H1 (cell line): Measurements from ENCODE around the gene SLC44A5. TPM values are rescaled to one million over a fixed set of nuclear protein-coding genes. Genes with fewer than 3 reads are reported as not detected.

Experiments used
- CTCF ChIA-PET: fragments of 300-600 bp; sonication (Branson Sonifier 250); formaldehyde crosslinking; loops from one replicate; lab custom pipeline; 2021; ENCODE audit not compliant: partially characterized antibody; lab: Charles Lee
- POLR2A ChIA-PET: fragments of 300-600 bp; sonication (Branson Sonifier 250); formaldehyde crosslinking; loops from one replicate; lab custom pipeline; 2021; ENCODE audit warnings: inconsistent platforms; ENCODE audit not compliant: partially characterized antibody; lab: Charles Lee
- DNase-seq, 2 experiments: peaks; one replicate each; pipeline versions ENCODE4 v3.0.0 to v3.0.0-alpha.2; 2010 to 2022; ENCODE audit warnings: low spot score in 2 of 2, low read depth in 1 of 2, mixed read lengths in 1 of 2
- FAIRE-seq: peaks from 2 replicates; lab custom pipeline; 2011; peaks lifted over from hg19 to GRCh38; lab: Jason Lieb, UNC
- H2AFZ ChIP-seq: 2 replicates; pipeline ENCODE4 v1.8.1; 2012; ENCODE audit warnings: low read length, inconsistent platforms
- H2AK5ac ChIP-seq: 2 replicates; pipeline ENCODE4 v1.6.1; 2013; ENCODE audit warnings: low read depth, low read length
- H2BK120ac ChIP-seq: replicated peaks from 2 replicates; pipeline ENCODE3; 2013; ENCODE audit warnings: low read depth, low read length, inconsistent platforms
- H2BK12ac ChIP-seq: 2 replicates; pipeline ENCODE4 v1.6.1; 2013; ENCODE audit warnings: low read depth, low read length
- H2BK15ac ChIP-seq: 2 replicates; pipeline ENCODE4 v1.6.1; 2013; ENCODE audit warnings: low read length
- H2BK20ac ChIP-seq: 2 replicates; pipeline ENCODE4 v1.6.1; 2013; ENCODE audit warnings: low read length
- H2BK5ac ChIP-seq: 2 replicates; pipeline ENCODE4 v1.6.1; 2013; ENCODE audit warnings: low read depth, low read length
- H3K14ac ChIP-seq: 2 replicates; pipeline ENCODE4 v1.6.1; 2013; ENCODE audit warnings: inconsistent platforms; ENCODE audit not compliant: insufficient read length
- H3K18ac ChIP-seq: 2 replicates; pipeline ENCODE4 v1.6.1; 2013; ENCODE audit warnings: low read length; ENCODE audit errors: extremely low read depth
- H3K23ac ChIP-seq: 2 replicates; pipeline ENCODE4 v1.6.1; 2013; ENCODE audit warnings: inconsistent platforms; ENCODE audit not compliant: insufficient read length
- H3K23me2 ChIP-seq: 2 replicates; pipeline ENCODE4 v1.6.1; 2013; ENCODE audit warnings: low read depth, low read length
- H3K27ac ChIP-seq: 2 replicates; pipeline ENCODE4 v1.6.1; 2011; ENCODE audit warnings: low read depth, low read length, inconsistent platforms
- H3K27me3 ChIP-seq, 4 experiments: replicated peaks in 1 of 4; 1 replicate in 1 of 4; 2 replicates in 3 of 4; pipeline versions ENCODE4 v1.6.1 to v1.8.1; 2011 to 2013; ENCODE audit warnings: low read length in 3 of 4, mild to moderate bottlenecking in 3 of 4, inconsistent platforms in 2 of 4, mixed read lengths in 2 of 4, moderate library complexity in 1 of 4; ENCODE audit not compliant: control insufficient read depth in 3 of 4, insufficient read depth in 3 of 4; ENCODE audit errors: extremely low read depth in 1 of 4
- H3K36me3 ChIP-seq, 4 experiments: 2 replicates each; pipeline versions ENCODE4 v1.6.1 to v1.8.1; 2011 to 2013; ENCODE audit warnings: mild to moderate bottlenecking in 4 of 4, low read length in 3 of 4, moderate library complexity in 2 of 4, control low read depth in 1 of 4, inconsistent platforms in 1 of 4; ENCODE audit not compliant: insufficient read depth in 4 of 4, control insufficient read depth in 2 of 4
- H3K4ac ChIP-seq: replicated peaks from 2 replicates; pipeline ENCODE3; 2013; ENCODE audit warnings: low read length, low read depth, mixed read lengths, inconsistent platforms; ENCODE audit not compliant: insufficient read length
- H3K4me1 ChIP-seq, 4 experiments: replicated peaks in 1 of 4; 1 replicate in 1 of 4; 2 replicates in 3 of 4; pipeline versions ENCODE4 v1.6.1 to v1.8.1; 2011 to 2013; ENCODE audit warnings: low read length in 3 of 4, inconsistent platforms in 2 of 4, mixed read lengths in 1 of 4; ENCODE audit not compliant: insufficient read depth in 4 of 4, control insufficient read depth in 3 of 4
- H3K4me2 ChIP-seq, 2 experiments: 2 replicates each; pipeline versions ENCODE4 v1.6.1 to v1.8.1; 2011 to 2013; ENCODE audit warnings: low read depth in 2 of 2, low read length in 2 of 2, control low read depth in 1 of 2, inconsistent platforms in 1 of 2, mild to moderate bottlenecking in 1 of 2; ENCODE audit not compliant: insufficient read depth in 1 of 2
- H3K4me3 ChIP-seq, 4 experiments: fragments of 200-600, 300-600 bp in 1 of 4; sonication (generic), shearing (Covaris generic), sonication (Bioruptor Twin) in 1 of 4; 2 replicates each; pipeline versions ENCODE4 v1.5.1 to v1.8.1; 2011 to 2016; ENCODE audit warnings: low read length in 4 of 4, low read depth in 3 of 4, control low read depth in 2 of 4, inconsistent platforms in 2 of 4, mild to moderate bottlenecking in 2 of 4, mixed read lengths in 1 of 4, moderate library complexity in 1 of 4; ENCODE audit not compliant: insufficient read depth in 2 of 4; ENCODE audit errors: extremely low read depth in 1 of 4
- H3K56ac ChIP-seq: replicated peaks from 2 replicates; pipeline ENCODE3; 2013; ENCODE audit warnings: low read depth, mild to moderate bottlenecking, mixed read lengths, low read length, inconsistent platforms; ENCODE audit not compliant: insufficient read length
- H3K79me1 ChIP-seq: 2 replicates; pipeline ENCODE4 v1.6.1; 2013; ENCODE audit warnings: low read depth, low read length, control low read depth
- H3K79me2 ChIP-seq, 2 experiments: 2 replicates each; pipeline versions ENCODE4 v1.6.1 to v1.8.1; 2012 to 2013; ENCODE audit warnings: low read length in 2 of 2, mild to moderate bottlenecking in 2 of 2, inconsistent platforms in 1 of 2; ENCODE audit not compliant: insufficient read depth in 2 of 2, control insufficient read depth in 1 of 2
- H3K9ac ChIP-seq, 4 experiments: replicated peaks in 1 of 4; 1 replicate in 1 of 4; 2 replicates in 3 of 4; pipeline versions ENCODE4 v1.6.1 to v1.8.1; 2011 to 2013; ENCODE audit warnings: low read depth in 3 of 4, low read length in 3 of 4, control low read depth in 2 of 4, mild to moderate bottlenecking in 2 of 4, moderate library complexity in 2 of 4, inconsistent platforms in 1 of 4; ENCODE audit errors: extremely low read depth in 1 of 4
- H3K9me3 ChIP-seq, 2 experiments: 2 replicates each; pipeline versions ENCODE4 v1.6.1 to v1.8.1; 2012 to 2013; ENCODE audit warnings: mild to moderate bottlenecking in 2 of 2, moderate library complexity in 2 of 2, control low read depth in 1 of 2, inconsistent platforms in 1 of 2, low read depth in 1 of 2, low read length in 1 of 2, mixed read lengths in 1 of 2; ENCODE audit not compliant: insufficient read depth in 2 of 2
- H4K20me1 ChIP-seq, 2 experiments: replicated peaks in 1 of 2; 2 replicates each; pipeline versions ENCODE3 to v1.8.1; 2011 to 2013; ENCODE audit warnings: inconsistent platforms in 2 of 2, low read length in 2 of 2, mild to moderate bottlenecking in 1 of 2; ENCODE audit not compliant: insufficient read depth in 2 of 2, control insufficient read depth in 1 of 2
- H4K5ac ChIP-seq: 2 replicates; pipeline ENCODE4 v1.6.1; 2013; ENCODE audit warnings: low read length, low read depth, mixed read lengths, inconsistent platforms; ENCODE audit not compliant: insufficient read length
- H4K8ac ChIP-seq: 2 replicates; pipeline ENCODE4 v1.8.0; 2013; ENCODE audit warnings: mild to moderate bottlenecking, moderate library complexity, low read length, inconsistent platforms; ENCODE audit not compliant: insufficient read depth; ENCODE audit errors: extremely low read depth
- H4K91ac ChIP-seq: replicated peaks from 2 replicates; pipeline ENCODE3; 2013; ENCODE audit warnings: low read length, mixed read lengths, inconsistent platforms; ENCODE audit not compliant: insufficient read length
- CEBPB ChIP-seq: IDR thresholded peaks from 2 replicates; pipeline ENCODE4 v1.6.1; 2012; ENCODE audit warnings: low read depth, low read length
- CHD1 ChIP-seq: IDR thresholded peaks from 2 replicates; pipeline ENCODE4 v1.6.1; 2012; ENCODE audit warnings: low read depth, low read length, improper control_type of control experiment
- CREB1 ChIP-seq: IDR thresholded peaks from 2 replicates; pipeline ENCODE4 v1.6.1; 2012; ENCODE audit warnings: inconsistent platforms
- EGR1 ChIP-seq: IDR thresholded peaks from 2 replicates; pipeline ENCODE4 v1.6.1; 2011; ENCODE audit warnings: low read depth, low read length, borderline replicate concordance
- GTF2F1 ChIP-seq: IDR thresholded peaks from 2 replicates; pipeline ENCODE4 v1.6.1; 2012; ENCODE audit warnings: low read depth, low read length, improper control_type of control experiment, borderline replicate concordance
- KDM4A ChIP-seq: IDR thresholded peaks from one replicate; pipeline ENCODE4 v1.7.1; 2012; ENCODE audit warnings: low read depth, mild to moderate bottlenecking, moderate library complexity, low read length, inconsistent platforms; ENCODE audit not compliant: severe bottlenecking
- NRF1 ChIP-seq: IDR thresholded peaks from 2 replicates; pipeline ENCODE4 v1.6.1; 2011; ENCODE audit warnings: mild to moderate bottlenecking, low read depth, low read length, improper control_type of control experiment
- RFX5 ChIP-seq: IDR thresholded peaks from 2 replicates; pipeline ENCODE4 v1.6.1; 2011; ENCODE audit warnings: low read depth, low read length, improper control_type of control experiment, borderline replicate concordance
- WGBS, 2 experiments: shearing (Covaris generic) in 1 of 2; methylation state at CpG; one replicate each; pipeline versions ENCODE4 v1.1.6 to v1.1.7; 2013 to 2015; ENCODE audit warnings: low lambda C conversion rate in 2 of 2, mixed read lengths in 2 of 2, inconsistent platforms in 1 of 2, low coverage in 1 of 2, missing lambda C conversion rate in 1 of 2; ENCODE audit not compliant: insufficient replicate concordance in 2 of 2, insufficient coverage in 1 of 2, insufficient read length in 1 of 2; ENCODE audit errors: extremely low coverage in 1 of 2, missing lambda C conversion rate in 1 of 2; 5-methylcytosine and 5-hydroxymethylcytosine counted together
- polyA plus RNA-seq, 7 experiments: library from polyadenylated mRNA; depleted of rRNA in 3 of 7; stranded (reverse) in 5 of 7; unstranded in 2 of 7; fragments of >200 nt in 5 of 7; fragments of 200-250 nt in 2 of 7; gene quantifications; 1 replicate in 5 of 7; 2 replicates in 1 of 7; 4 replicates in 1 of 7; pipeline versions ENCODE4 v1.2.1 to v1.2.3, GENCODE V29; 2011 to 2013; ENCODE audit warnings: missing spikeins in 2 of 7, mixed read lengths in 2 of 7
- total RNA-seq: library from RNA; stranded (reverse); fragmentation: NEBNext Ultra II Directional; extraction: Animal tissue kit (Norgen Biotek cat#: 25700); gene quantifications from 2 replicates; pipeline ENCODE4 v1.2.1, GENCODE V29; 2021

Gene SLC44A5
- total and polyA plus RNA-seq, 2 of the 8 experiments (the other 6 are each of a cell fraction or from before 2014, with no cell fraction given): 1.8 to 3.3 TPM

DNA sequence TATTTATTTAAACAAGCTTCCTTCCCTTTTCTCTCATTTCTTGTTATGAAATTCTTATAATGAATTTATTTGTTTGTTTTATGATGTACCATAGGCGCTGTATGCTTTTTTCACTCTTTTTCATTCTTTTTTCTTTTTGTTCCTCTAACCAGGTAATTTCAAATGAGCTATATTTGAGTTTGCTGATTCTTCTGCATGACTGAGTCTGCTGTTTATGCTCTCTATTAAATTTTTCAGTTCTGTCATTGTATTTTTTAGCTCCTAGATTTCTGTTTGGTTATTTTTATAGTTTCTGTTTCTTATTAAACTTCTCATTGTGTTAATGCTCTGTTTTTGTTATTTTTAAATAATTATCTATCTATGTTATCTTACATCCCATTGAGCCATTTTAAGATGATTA lies 244.3 kb downstream of the SLC44A5 start:
- H3K27me3 ChIP-seq: no peaks in the 10 kb centered on the region
- no peak overlapping the region for H3K56ac ChIP-seq
- H3K9ac ChIP-seq: no peak overlapping the region
- POLR2A ChIA-PET: interaction anchor here (1.3 kb wide), 1 partner anchor 249 kb away, joined by 3 read pairs; no protein-coding TSS in a partner anchor
- no peak for DNase-seq
- H4K5ac ChIP-seq: no peak overlapping the region
- H4K91ac ChIP-seq: no peak overlapping the region
- no peak overlapping the region for H2BK12ac ChIP-seq
- no peak overlapping the region for H2AFZ ChIP-seq
- FAIRE-seq: no peak
- H4K8ac ChIP-seq: no peak overlapping the region
- H3K23me2 ChIP-seq: no peaks in the 10 kb centered on the region; the same call in 1 of the 2 replicates
- no peaks in the 10 kb centered on the region for H4K20me1 ChIP-seq
- no peaks in the 10 kb centered on the region for H3K79me1 ChIP-seq
- H3K4me3 ChIP-seq: no peak overlapping the region
- no peaks in the 10 kb centered on the region for H3K4me1 ChIP-seq
- H3K23ac ChIP-seq: no peak overlapping the region
- no peaks in the 10 kb centered on the region; a peak in 1 of 4 replicates for H3K79me2 ChIP-seq
- no peak overlapping the region for H2BK15ac ChIP-seq
- H2AK5ac ChIP-seq: no peak overlapping the region
- no peak overlapping the region for H3K4me2 ChIP-seq
- no peak overlapping the region for H3K14ac ChIP-seq
- CTCF ChIA-PET: interaction anchor here (1.4 kb wide), 1 partner anchor 248 kb away, joined by 3 read pairs; no protein-coding TSS in a partner anchor
- H3K4ac ChIP-seq: no peak overlapping the region
- H2BK20ac ChIP-seq: no peak overlapping the region
- H3K36me3 ChIP-seq: peaks cover 0 to 5% (median 0%) of the 10 kb centered on the region in 4 experiments; a peak in 1 of 8 replicates
- no peak overlapping the region for H2BK120ac ChIP-seq
- H3K18ac ChIP-seq: no peak overlapping the region
- no peaks in the 10 kb centered on the region; a peak in 1 of 4 replicates for H3K9me3 ChIP-seq
- H3K27ac ChIP-seq: no peak overlapping the region
- no peak overlapping the region for H2BK5ac ChIP-seq
- 81% methylated on average over 1 of the region's 1 CpG; no CpG with 5 or more reads in 1 of the 2 experiments for WGBS, 2 experiments
- TF ChIP-seq EGR1 (no peak), NRF1 (no peak), CREB1 (no peak), GTF2F1 (no peak), KDM4A (no peak), RFX5 (no peak), CEBPB (no peak), CHD1 (no peak)
